Adrenal gland (tissue), 12 donors: ENCODE results near the gene MTARC2. TPM values are rescaled to one million over a fixed set of nuclear protein-coding genes. Genes with fewer than 3 reads are reported as not detected.
A peak's percentile ranks its signal among the peaks of the same experiment; 100 is the strongest.

Experiments used
- DNase-seq, 7 donors: peaks; one replicate each; pipeline ENCODE4 v3.0.0-alpha.2; 2019 to 2020
- H3K27ac ChIP-seq, 5 donors: fragments of 200-600 bp; sonication (generic) in 4 of 5; 1 replicate in 3 of 5; 2 replicates in 2 of 5; pipeline versions ENCODE4 v1.5.1 to v1.8.0; 2016 to 2020; ENCODE audit warnings: mild to moderate bottlenecking in 1 of 5
- H3K27me3 ChIP-seq: fragments of 200-600 bp; 2 replicates; pipeline ENCODE4 v1.8.0; 2021
- H3K36me3 ChIP-seq, 2 donors: fragments of 200-600 bp; replicated peaks in 1 of 2; 1 replicate in 1 of 2; 2 replicates in 1 of 2; pipeline versions ENCODE4 v1.5.1 to v1.8.0; 2018 to 2022
- H3K4me1 ChIP-seq, 2 donors: fragments of 200-600 bp; replicated peaks in 1 of 2; 1 replicate in 1 of 2; 2 replicates in 1 of 2; pipeline versions ENCODE4 v1.5.1 to v1.8.0; 2018 to 2021
- H3K4me3 ChIP-seq, 4 donors: fragments of 200-600 bp; sonication (generic) in 3 of 4; one replicate each; pipeline ENCODE4 v1.5.1; 2016 to 2018
- H3K9me3 ChIP-seq, 3 donors: fragments of 200-600 bp; sonication (generic) in 1 of 3; replicated peaks in 1 of 3; 1 replicate in 2 of 3; 2 replicates in 1 of 3; pipeline versions ENCODE4 v1.5.1 to v1.8.0; 2016 to 2021
- CTCF ChIP-seq, 6 experiments: fragments of 450-650 bp in 4 of 6; fragments of 200-600 bp in 2 of 6; sonication (generic) in 1 of 6; IDR thresholded peaks; 1 replicate in 5 of 6; 2 replicates in 1 of 6; pipeline versions ENCODE4 v1.5.1 to v1.8.0; 2016 to 2021; ENCODE audit warnings: antibody characterized with exemption in 6 of 6, mild to moderate bottlenecking in 2 of 6, moderate library complexity in 1 of 6
- POLR2A ChIP-seq, 2 donors: fragments of 450-650 bp; IDR thresholded peaks; one replicate each; pipeline ENCODE4 v1.6.1; 2017; ENCODE audit warnings: antibody characterized with exemption in 2 of 2, mild to moderate bottlenecking in 2 of 2, moderate library complexity in 1 of 2
- WGBS, 4 donors: extraction: QIAGEN DNeasy Blood & Tissue Kit in 2 of 4; methylation state at CpG; one replicate each; pipeline versions ENCODE4 v1.1.5 to v1.1.7; 2013 to 2017; 5-methylcytosine and 5-hydroxymethylcytosine counted together
- intact Hi-C, 2 donors: fragments of 100-400 bp; cut with DNase I; formaldehyde crosslinking; loops; one replicate each; pipeline versions ENCODE4 v1.14.1 to v1.15.0; 2022 to 2023
- polyA plus RNA-seq, 3 donors: library from polyadenylated mRNA; stranded (reverse); fragments of 200-250 nt in 2 of 3; fragments of 350-450 nt in 1 of 3; fragmentation: Illumina TruSeq in 1 of 3; extraction: RNeasy Lipid Tissue Mini Kit (QIAGEN cat#74804) in 1 of 3; gene quantifications; one replicate each; pipeline ENCODE4 v1.2.3, GENCODE V29; 2013 to 2014
- total RNA-seq, 9 donors: library from RNA; depleted of rRNA in 4 of 9; stranded (reverse); fragments of >200 nt in 4 of 9; fragments of 120-200 nt in 1 of 9; fragmentation: NEBNext Ultra II Directional in 1 of 9; extraction: Animal tissue kit (Norgen Biotek cat#: 25700) in 1 of 9; gene quantifications; one replicate each; pipeline versions ENCODE4 v1.1.0 to v1.2.4, GENCODE V29; 2013 to 2023
- donor health status: healthy with polysubstance abuse.
- donor health status: Bipolar disorder and iron deficiency.
- donor health status: DM: yes; HTN: yes; CAD: no.
- donor health status: DM: no; HTN: no; CAD: no.
- donor health status: DM: no; HTN: no; CAD: no.
- donor health status: DM: yes; HTN: yes; CAD: no.

The MTARC2 gene
- total and polyA plus RNA-seq, 12 donors = 13.7 to 48.6 (median 29.8) TPM

- TF ChIP-seq POLR2A (IDR thresholded peaks at IDR 0.05) (peak; percentile 15 to 36), CTCF (IDR thresholded peaks at IDR 0.05) (peak in 1 of 6 experiments; percentile 11)
- peak; percentile 70 to 82 (median 77) for DNase-seq
- no peaks in the 10 kb centered on the region for H3K36me3 ChIP-seq
- H3K9me3 ChIP-seq = no peaks in the 10 kb centered on the region
- H3K27me3 ChIP-seq = no peaks in the 10 kb centered on the region
- 0 to 1% (median 1%) methylated on average over 9 to 56 of the region's 56 CpGs for whole genome bisulfite sequencing, 4 donors
- peak within 1 kb of the TSS; percentile 18 to 70 (median 52) for H3K4me3 ChIP-seq
- peaks cover 0 to 24% of the 10 kb centered on the region in 2 donors for H3K4me1 ChIP-seq
- peak within 1 kb of the TSS in 4 of 5 donors; percentile 10 to 72 (median 40) for H3K27ac ChIP-seq
- intact Hi-C loops = no loop called here
These were observed 38.4 kb downstream of the MTARC2 start, which contains the start of gene MTARC1 for GRCh38 chr1:220786337-220787068. Gene MTARC1, plus strand, starts transcription at chr1:220786913. Its CDS starts 32 bp downstream, at chr1:220786945.

- TF ChIP-seq POLR2A (IDR thresholded peaks at IDR 0.05) (no peak), CTCF (IDR thresholded peaks at IDR 0.05) (no peak)
- Histone ChIP-seq H3K4me3 (peak overlapping the region; percentile 18 to 70 (median 52)), H3K36me3 (no peaks in the 10 kb centered on the region), H3K9me3 (no peaks in the 10 kb centered on the region), H3K27ac (peak overlapping the region in 3 of 5 donors; percentile 30 to 72 (median 49)), H3K4me1 (peaks cover 0 to 24% of the 10 kb centered on the region in 2 donors), H3K27me3 (no peaks in the 10 kb centered on the region)
- WGBS, 4 donors = 4 to 13% (median 8%) methylated on average over 8 to 32 of the region's 32 CpGs
- DNase-seq = peak in 1 of 7 donors; percentile 29
- intact Hi-C loops = no loop called here
These were observed 39.0 kb downstream of the MTARC2 start for GRCh38 chr1:220787069-220787619.

GRCh38 chr1:220788900-220789299 is 40.8 kb downstream of the MTARC2 start:
- no peak overlapping the region for H3K27ac ChIP-seq
- H3K4me3 ChIP-seq = no peak overlapping the region
- TF ChIP-seq POLR2A (IDR thresholded peaks at IDR 0.05) = no peak
- TF ChIP-seq CTCF (IDR thresholded peaks at IDR 0.05) = no peak
- H3K36me3 ChIP-seq = no peaks in the 10 kb centered on the region
- peaks cover 0 to 24% of the 10 kb centered on the region in 2 donors for H3K4me1 ChIP-seq
- intact Hi-C loops = no loop called here
- 77 to 84% (median 80%) methylated on average over 7 of the region's 7 CpGs for WGBS, 4 donors
- no peaks in the 10 kb centered on the region for H3K9me3 ChIP-seq
- no peaks in the 10 kb centered on the region for H3K27me3 ChIP-seq
- no peak for DNase-seq

GRCh38 chr1:220789532-220790147 is 41.5 kb downstream of the MTARC2 start:
- no peak for TF ChIP-seq POLR2A (IDR thresholded peaks at IDR 0.05)
- no peak for TF ChIP-seq CTCF (IDR thresholded peaks at IDR 0.05)
- Histone ChIP-seq H3K27me3 (no peaks in the 10 kb centered on the region), H3K36me3 (no peaks in the 10 kb centered on the region), H3K4me3 (no peak overlapping the region), H3K9me3 (no peaks in the 10 kb centered on the region), H3K27ac (no peak overlapping the region), H3K4me1 (peaks cover 0 to 24% of the 10 kb centered on the region in 2 donors)
- WGBS, 4 donors = 63 to 83% (median 68%) methylated on average over 2 of the region's 2 CpGs
- DNase-seq = no peak
- intact Hi-C loops = no loop called here
